K562 (cell line): ENCODE measurements around the gene HDAC1. TPM values are rescaled to one million over a fixed set of nuclear protein-coding genes. Genes with fewer than 3 reads are reported as not detected.
A peak's percentile ranks its signal among the peaks of the same experiment; 100 is the strongest.

Source experiments
- CHD4 ChIP-seq: fragments of 200-600 bp; sonication (generic); IDR thresholded peaks from 3 replicates; pipeline ENCODE4 v1.6.1; 2012; ENCODE audit warnings: low read depth, mild to moderate bottlenecking, mixed read lengths, low read length, inconsistent platforms; ENCODE audit not compliant: insufficient read depth, insufficient replicate concordance, poor library complexity, severe bottlenecking
- EWSR1 ChIP-seq: fragments of 450-650 bp; IDR thresholded peaks from 2 replicates; pipeline ENCODE4 v1.6.1; 2018; ENCODE audit warnings: borderline replicate concordance, mild to moderate bottlenecking, low read depth, moderate library complexity; ENCODE audit not compliant: partially characterized antibody
- GTF2A2 ChIP-seq: IDR thresholded peaks from 2 replicates; pipeline ENCODE4 v1.6.1; 2016; ENCODE audit warnings: mild to moderate bottlenecking, missing genetic modification characterization, missing compliant biosample characterization
- HDAC8 ChIP-seq: fragments of 450-650 bp; IDR thresholded peaks from 2 replicates; pipeline ENCODE4 v1.6.1; 2016; ENCODE audit warnings: mild to moderate bottlenecking, missing genetic modification characterization, moderate library complexity, missing compliant biosample characterization
- HMG20A ChIP-seq: fragments of 450-650 bp; formaldehyde crosslinking; conservative IDR thresholded peaks from 2 replicates; pipeline ENCODE4 v1.4.0; 2020; ENCODE audit warnings: mild to moderate bottlenecking, mixed read lengths
- HNRNPLL ChIP-seq: fragments of 200-400 bp; formaldehyde crosslinking; IDR thresholded peaks from 2 replicates; pipeline ENCODE4 v1.6.1; 2017; ENCODE audit warnings: low read length, low read depth, mild to moderate bottlenecking; ENCODE audit not compliant: poor library complexity, severe bottlenecking
- ILK ChIP-seq: fragments of 450-650 bp; IDR thresholded peaks from 2 replicates; pipeline ENCODE4 v1.6.1; 2016; ENCODE audit warnings: missing genetic modification characterization, low read depth, mild to moderate bottlenecking, missing compliant biosample characterization, moderate library complexity, borderline replicate concordance
- MCM3 ChIP-seq: fragments of 450-650 bp; IDR thresholded peaks from 2 replicates; pipeline ENCODE4 v1.6.1; 2016
- NONO ChIP-seq, 2 experiments: fragments of 200-400 bp in 1 of 2; fragments of 450-650 bp in 1 of 2; formaldehyde crosslinking in 1 of 2; IDR thresholded peaks; 2 replicates each; pipeline ENCODE4 v1.6.1; 2017; ENCODE audit warnings: low read depth in 2 of 2, mild to moderate bottlenecking in 2 of 2, moderate library complexity in 2 of 2, low read length in 1 of 2
- NR4A1 ChIP-seq, 2 experiments: fragments of 250-450 bp in 1 of 2; fragments of 450-650 bp in 1 of 2; sonication (Bioruptor Pico) in 1 of 2; IDR thresholded peaks; 2 replicates each; pipeline versions ENCODE4 v1.4.0 to v1.6.1; 2016 to 2020; ENCODE audit warnings: mild to moderate bottlenecking in 2 of 2, missing compliant biosample characterization in 1 of 2, missing genetic modification characterization in 1 of 2, moderate library complexity in 1 of 2
- POU5F1 ChIP-seq: fragments of 150-350 bp; IDR thresholded peaks from 2 replicates; pipeline ENCODE4 v1.6.1; 2014; ENCODE audit warnings: borderline replicate concordance, low read length, low read depth, mild to moderate bottlenecking; ENCODE audit not compliant: partially characterized antibody
- RBM25 ChIP-seq: fragments of 200-400 bp; formaldehyde crosslinking; IDR thresholded peaks from 2 replicates; pipeline ENCODE4 v1.6.1; 2018; ENCODE audit warnings: low read length, low read depth, moderate library complexity; ENCODE audit not compliant: severe bottlenecking
- SNAPC5 ChIP-seq: fragments of 250-450 bp; sonication (Bioruptor Pico); IDR thresholded peaks from 2 replicates; pipeline ENCODE4 v1.8.0; 2021; ENCODE audit warnings: moderate library complexity, mild to moderate bottlenecking, inconsistent platforms
- SRF ChIP-seq, 2 experiments: fragments of 250-450, 450-650 bp in 1 of 2; sonication (Bioruptor Pico) in 1 of 2; sonication (generic) in 1 of 2; formaldehyde crosslinking; IDR thresholded peaks; 2 replicates each; pipeline versions ENCODE4 v1.5.0 to v1.5.1; 2020 to 2022; ENCODE audit warnings: mild to moderate bottlenecking in 1 of 2, missing genetic modification reagents in 1 of 2
- TAF9B ChIP-seq: fragments of 450-650 bp; IDR thresholded peaks from 2 replicates; pipeline ENCODE4 v1.6.1; 2018; ENCODE audit warnings: mild to moderate bottlenecking; ENCODE audit not compliant: partially characterized antibody
- TFE3 ChIP-seq: fragments of 450-650 bp; formaldehyde crosslinking; IDR thresholded peaks from 2 replicates; pipeline ENCODE4 v1.4.0; 2020; ENCODE audit warnings: mild to moderate bottlenecking, mixed read lengths
- ZNF224 ChIP-seq: sonication (generic); formaldehyde crosslinking; IDR thresholded peaks from 2 replicates; pipeline ENCODE4 v1.8.0; 2022; ENCODE audit warnings: mild to moderate bottlenecking, missing genetic modification reagents
- ZNF695 ChIP-seq: fragments of 450-650 bp; formaldehyde crosslinking; IDR thresholded peaks from 2 replicates; pipeline ENCODE4 v1.4.0; 2020; ENCODE audit warnings: mild to moderate bottlenecking, moderate library complexity
- polyA plus RNA-seq, 8 experiments: library from polyadenylated mRNA; depleted of rRNA in 4 of 8; stranded (reverse) in 5 of 8; unstranded in 3 of 8; fragments of >200 nt; fragmentation: Nextera tagmentation in 2 of 8; fragmentation: Illumina TruSeq in 1 of 8; extraction: Ambion mirVana in 2 of 8; extraction: Trizol in 1 of 8; gene quantifications; 2 replicates each; pipeline versions ENCODE4 v1.2.1 to v1.2.3, GENCODE V29; 2011 to 2014; ENCODE audit warnings: inconsistent platforms in 1 of 8, missing spikeins in 1 of 8
- total RNA-seq, 7 experiments: library from RNA; depleted of rRNA in 6 of 7; stranded (reverse); fragments of >200 nt in 6 of 7; fragmentation: Illumina TruSeq in 2 of 7; extraction: Trizol in 2 of 7; gene quantifications; 2 replicates each; pipeline versions ENCODE4 v1.2.1 to v1.2.3, GENCODE V29; 2011 to 2021; ENCODE audit warnings: low replicate concordance in 1 of 7
- TF ChIP-seq, protein P1 (sequence below): IDR thresholded peaks from 2 replicates; pipeline ENCODE4 v1.6.1; 2016; ENCODE audit warnings: missing genetic modification characterization, missing compliant biosample characterization
- TF ChIP-seq, protein P2 (sequence below): fragments of 150-350 bp; IDR thresholded peaks from 2 replicates; pipeline ENCODE4 v1.6.1; 2014; ENCODE audit warnings: low read depth, mild to moderate bottlenecking, low read length, borderline replicate concordance

HDAC1 gene
- total and polyA plus RNA-seq, 9 of the 15 experiments (the other 6 are each of a cell fraction or from before 2014, with no cell fraction given), result 169 to 384 (median 193) TPM

DNA sequence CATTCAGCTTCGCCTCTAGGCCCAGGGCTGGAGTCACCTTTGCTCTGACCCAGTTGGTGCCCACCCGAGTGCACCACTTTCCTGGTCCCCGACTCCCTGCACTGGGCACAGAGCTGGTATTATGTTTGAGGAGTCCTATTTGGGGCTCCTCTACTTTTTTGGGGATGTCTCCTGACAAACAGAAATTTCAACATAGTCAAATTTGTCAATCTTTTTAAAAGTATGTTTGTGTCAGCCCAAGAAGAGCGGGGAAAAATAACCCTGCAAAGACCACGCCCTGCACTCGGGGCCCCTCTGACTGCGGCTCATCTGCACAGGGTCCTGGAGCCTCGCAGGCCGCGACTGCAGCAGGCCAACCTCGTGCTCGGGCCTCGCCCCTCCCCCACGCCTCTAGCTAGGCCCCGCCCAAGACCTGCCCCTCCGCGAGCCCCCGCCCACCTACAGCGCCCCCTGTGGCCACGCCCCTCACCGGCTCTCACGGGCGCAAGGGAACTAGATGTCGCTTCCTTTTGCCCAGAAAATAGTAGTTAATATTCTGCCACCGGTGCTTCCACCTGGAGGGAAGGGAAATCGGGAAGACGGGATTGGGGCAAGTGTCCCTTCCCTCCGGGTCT is 59.0 kb downstream of the HDAC1 start (continued):
- TF ChIP-seq HDAC8 (tag) (peak; percentile 69), RBM25 (no peak), ZNF695 (CRISPR knock-in tag) (no peak), SNAPC5 (CRISPR knock-in tag) (no peak), TFE3 (no peak), HMG20A (no peak), POU5F1 (no peak), CHD4 (no peak), GTF2A2 (tag) (peak; percentile 59; the same call in 1 of the 2 replicates), HNRNPLL (no peak), NR4A1 (CRISPR knock-in tag; IDR thresholded peaks at IDR 0.05) (peak; percentile 88; the same call in 1 of the 2 replicates), NR4A1 (tag; IDR thresholded peaks at IDR 0.05) (peak; percentile 91), TAF9B (no peak), NONO (IDR thresholded peaks at IDR 0.05; ENCODE audit: low read depth in 2 of 2, low read length in 1 of 2) (0 out of 4 replicates have a peak, but pooled peaks of 1 of the 2 experiments have one; percentile 50), EWSR1 (no peak), MCM3 (no peak), ILK (tag) (no peak), ZNF224 (CRISPR knock-in tag) (0 out of 2 replicates have a peak, but pooled peaks have one; percentile 47), SRF (CRISPR knock-in tag; IDR thresholded peaks at IDR 0.05) (no peak)
- TF ChIP-seq, protein P1, sequence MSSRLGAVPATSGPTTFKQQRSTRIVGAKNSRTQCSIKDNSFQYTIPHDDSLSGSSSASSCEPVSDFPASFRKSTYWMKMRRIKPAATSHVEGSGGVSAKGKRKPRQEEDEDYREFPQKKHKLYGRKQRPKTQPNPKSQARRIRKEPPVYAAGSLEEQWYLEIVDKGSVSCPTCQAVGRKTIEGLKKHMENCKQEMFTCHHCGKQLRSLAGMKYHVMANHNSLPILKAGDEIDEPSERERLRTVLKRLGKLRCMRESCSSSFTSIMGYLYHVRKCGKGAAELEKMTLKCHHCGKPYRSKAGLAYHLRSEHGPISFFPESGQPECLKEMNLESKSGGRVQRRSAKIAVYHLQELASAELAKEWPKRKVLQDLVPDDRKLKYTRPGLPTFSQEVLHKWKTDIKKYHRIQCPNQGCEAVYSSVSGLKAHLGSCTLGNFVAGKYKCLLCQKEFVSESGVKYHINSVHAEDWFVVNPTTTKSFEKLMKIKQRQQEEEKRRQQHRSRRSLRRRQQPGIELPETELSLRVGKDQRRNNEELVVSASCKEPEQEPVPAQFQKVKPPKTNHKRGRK (tag), result no peak
- TF ChIP-seq, protein P2, sequence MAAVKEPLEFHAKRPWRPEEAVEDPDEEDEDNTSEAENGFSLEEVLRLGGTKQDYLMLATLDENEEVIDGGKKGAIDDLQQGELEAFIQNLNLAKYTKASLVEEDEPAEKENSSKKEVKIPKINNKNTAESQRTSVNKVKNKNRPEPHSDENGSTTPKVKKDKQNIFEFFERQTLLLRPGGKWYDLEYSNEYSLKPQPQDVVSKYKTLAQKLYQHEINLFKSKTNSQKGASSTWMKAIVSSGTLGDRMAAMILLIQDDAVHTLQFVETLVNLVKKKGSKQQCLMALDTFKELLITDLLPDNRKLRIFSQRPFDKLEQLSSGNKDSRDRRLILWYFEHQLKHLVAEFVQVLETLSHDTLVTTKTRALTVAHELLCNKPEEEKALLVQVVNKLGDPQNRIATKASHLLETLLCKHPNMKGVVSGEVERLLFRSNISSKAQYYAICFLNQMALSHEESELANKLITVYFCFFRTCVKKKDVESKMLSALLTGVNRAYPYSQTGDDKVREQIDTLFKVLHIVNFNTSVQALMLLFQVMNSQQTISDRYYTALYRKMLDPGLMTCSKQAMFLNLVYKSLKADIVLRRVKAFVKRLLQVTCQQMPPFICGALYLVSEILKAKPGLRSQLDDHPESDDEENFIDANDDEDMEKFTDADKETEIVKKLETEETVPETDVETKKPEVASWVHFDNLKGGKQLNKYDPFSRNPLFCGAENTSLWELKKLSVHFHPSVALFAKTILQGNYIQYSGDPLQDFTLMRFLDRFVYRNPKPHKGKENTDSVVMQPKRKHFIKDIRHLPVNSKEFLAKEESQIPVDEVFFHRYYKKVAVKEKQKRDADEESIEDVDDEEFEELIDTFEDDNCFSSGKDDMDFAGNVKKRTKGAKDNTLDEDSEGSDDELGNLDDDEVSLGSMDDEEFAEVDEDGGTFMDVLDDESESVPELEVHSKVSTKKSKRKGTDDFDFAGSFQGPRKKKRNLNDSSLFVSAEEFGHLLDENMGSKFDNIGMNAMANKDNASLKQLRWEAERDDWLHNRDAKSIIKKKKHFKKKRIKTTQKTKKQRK, result no peak
